Ascending aorta (tissue), 2 donors: ENCODE results near the gene NOTUM. TPM values are rescaled to one million over a fixed set of nuclear protein-coding genes. Genes with fewer than 3 reads are reported as not detected.

Experiments used
- DNase-seq, 2 donors: peaks; one replicate each; pipeline ENCODE4 v3.0.0-alpha.2; 2019; ENCODE audit warnings: low spot score in 2 of 2
- H3K27ac ChIP-seq, 2 donors: fragments of 200-600 bp; sonication (generic); one replicate each; pipeline ENCODE4 v1.5.1; 2016 to 2017; ENCODE audit warnings: mild to moderate bottlenecking in 1 of 2
- H3K27me3 ChIP-seq: fragments of 200-600 bp; sonication (generic); one replicate; pipeline ENCODE4 v1.5.1; 2017
- H3K36me3 ChIP-seq, 2 donors: fragments of 200-600 bp; sonication (generic); one replicate each; pipeline ENCODE4 v1.5.1; 2016
- H3K4me1 ChIP-seq, 2 donors: fragments of 200-600 bp; sonication (generic); one replicate each; pipeline ENCODE4 v1.5.1; 2016 to 2017; ENCODE audit warnings: mild to moderate bottlenecking in 1 of 2
- H3K4me3 ChIP-seq, 2 donors: fragments of 200-600 bp; sonication (generic); one replicate each; pipeline ENCODE4 v1.5.1; 2016 to 2017; ENCODE audit warnings: mild to moderate bottlenecking in 1 of 2
- H3K9me3 ChIP-seq, 2 donors: fragments of 200-600 bp; sonication (generic); one replicate each; pipeline ENCODE4 v1.5.1; 2016
- CTCF ChIP-seq, 3 experiments: fragments of 200-600 bp in 2 of 3; fragments of 450-650 bp in 1 of 3; sonication (generic) in 2 of 3; IDR thresholded peaks; one replicate each; pipeline ENCODE4 v1.5.1; 2016 to 2019; ENCODE audit warnings: antibody characterized with exemption in 3 of 3, mild to moderate bottlenecking in 1 of 3, moderate library complexity in 1 of 3
- intact Hi-C: fragments of 100-400 bp; cut with DNase I; formaldehyde crosslinking; loops from one replicate; pipeline ENCODE4 v1.15.1; 2023
- total RNA-seq: library from RNA; depleted of rRNA; stranded (reverse); fragments of >200 nt; gene quantifications from one replicate; pipeline ENCODE4 v1.1.0, GENCODE V29; 2016

Gene NOTUM
- total RNA-seq, 1 donor from 2014 or later = not detected

GRCh38 chr17:81977211-81977808, 16.3 kb upstream of the NOTUM start, which contains the start of gene ASPSCR1:
TSS of gene ASPSCR1 (plus strand) at chr17:81977629. CDS start at chr17:81977647, 18 bp downstream.
- Histone ChIP-seq H3K9me3 (peaks cover 0 to 7% of the 10 kb centered on the region in 2 donors), H3K27ac (peak within 1 kb of the TSS; percentile 79 to 95), H3K27me3 (no peaks in the 10 kb centered on the region), H3K36me3 (peaks cover 0 to 8% of the 10 kb centered on the region in 2 donors), H3K4me3 (peak within 1 kb of the TSS; percentile 74 to 84), H3K4me1 (peaks cover 4 to 11% of the 10 kb centered on the region in 2 donors)
- TF ChIP-seq CTCF (IDR thresholded peaks at IDR 0.05) = peak in 1 of 3 experiments; percentile 18
- intact Hi-C loops = loop anchor here (1.0 kb wide), 3 partner anchors 26 to 50 kb away; partner anchors contain the start of genes LRRC45 and MAFG
- peak; percentile 54 to 93 for DNase-seq

GRCh38 chr17:81976332-81977210, 15.6 kb upstream of the NOTUM start:
- no peak for TF ChIP-seq CTCF (IDR thresholded peaks at IDR 0.05)
- Histone ChIP-seq H3K4me3 (peak overlapping the region; percentile 74 to 84), H3K4me1 (peaks cover 4 to 11% of the 10 kb centered on the region in 2 donors), H3K36me3 (peaks cover 0 to 8% of the 10 kb centered on the region in 2 donors), H3K27me3 (no peaks in the 10 kb centered on the region), H3K9me3 (peaks cover 0 to 7% of the 10 kb centered on the region in 2 donors), H3K27ac (peak overlapping the region; percentile 79 to 95)
- DNase-seq = no peak
- intact Hi-C loops = loop anchor here (1.0 kb wide), 3 partner anchors 27 to 49 kb away; partner anchors contain the start of genes LRRC45 and MAFG

DNA sequence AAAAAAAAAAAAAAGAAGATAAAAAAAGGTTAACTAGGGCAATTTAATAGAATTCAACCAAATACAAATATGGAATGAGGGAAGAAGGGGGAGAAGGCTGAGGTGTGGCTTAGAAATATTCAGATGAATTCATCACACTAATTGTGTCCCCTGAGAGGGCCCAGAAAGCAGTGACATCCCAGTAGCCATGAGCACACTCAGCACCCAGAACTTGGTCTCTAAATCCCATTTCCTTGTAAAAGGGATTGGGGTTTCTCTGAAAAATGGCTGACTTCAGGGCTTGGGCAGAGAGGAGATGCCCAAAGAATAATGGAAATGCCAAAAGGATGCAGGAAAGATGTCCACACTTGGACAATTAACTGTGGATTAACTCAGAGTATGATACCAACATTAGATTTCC, 12.4 kb upstream of the NOTUM start:
- Histone ChIP-seq H3K27me3 (no peaks in the 10 kb centered on the region), H3K27ac (no peak overlapping the region), H3K4me1 (peaks cover 2 to 7% of the 10 kb centered on the region in 2 donors), H3K9me3 (peaks cover 0 to 7% of the 10 kb centered on the region in 2 donors), H3K36me3 (no peaks in the 10 kb centered on the region), H3K4me3 (no peak overlapping the region)
- intact Hi-C loops = no loop called here
- no peak for TF ChIP-seq CTCF (IDR thresholded peaks at IDR 0.05)
- no peak for DNase-seq

DNA sequence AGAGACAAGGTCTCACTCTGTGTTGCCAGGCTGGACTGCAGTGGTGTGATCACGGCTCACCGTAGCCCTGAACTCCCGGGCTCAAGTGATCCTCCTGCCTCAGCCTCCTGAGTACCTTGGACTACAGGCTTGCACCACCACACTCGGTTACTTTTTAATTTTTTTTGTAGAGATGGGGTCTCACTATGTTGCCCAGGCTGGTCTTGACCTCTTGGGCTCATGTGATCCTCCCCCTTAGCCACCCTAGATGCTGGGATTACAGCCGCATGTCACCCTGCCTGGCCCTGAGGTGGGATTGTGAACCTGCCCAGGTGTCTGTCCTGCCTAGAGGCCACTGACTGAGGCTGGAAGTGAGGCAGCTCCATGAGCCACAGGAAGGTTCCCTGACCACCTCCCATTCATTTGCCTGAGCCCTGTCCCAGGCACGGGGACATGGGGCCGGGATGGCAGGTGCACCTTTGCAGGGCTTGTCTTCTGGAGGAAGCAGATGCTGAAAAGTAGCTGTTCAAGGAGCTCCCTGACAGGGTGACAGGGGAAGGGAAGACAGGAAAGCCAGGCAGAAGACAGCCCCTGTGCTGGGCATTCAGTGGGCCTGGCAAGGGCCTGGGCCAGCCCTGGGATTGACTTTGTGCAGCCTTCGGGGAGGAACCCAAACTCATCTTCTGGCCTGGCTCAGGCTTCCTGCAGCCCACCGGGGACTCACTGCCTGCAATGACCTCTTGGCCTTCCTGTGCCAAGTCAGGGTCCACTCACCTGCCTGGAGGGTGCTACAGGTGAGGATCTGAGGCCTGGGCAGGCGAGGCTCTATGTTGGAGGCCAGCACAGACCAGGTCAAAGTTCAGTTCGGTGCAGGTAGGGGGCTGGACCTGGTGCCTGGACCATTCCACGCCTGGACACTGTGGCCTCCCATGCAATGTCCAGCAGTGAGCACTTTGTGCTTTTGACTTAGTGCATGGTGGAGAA, 8.1 kb upstream of the NOTUM start:
- Histone ChIP-seq H3K27ac (no peak overlapping the region), H3K9me3 (peaks cover 0 to 7% of the 10 kb centered on the region in 2 donors), H3K4me3 (no peak overlapping the region), H3K4me1 (peaks cover 6 to 8% of the 10 kb centered on the region in 2 donors), H3K27me3 (no peaks in the 10 kb centered on the region), H3K36me3 (no peaks in the 10 kb centered on the region)
- intact Hi-C loops = no loop called here
- no peak for TF ChIP-seq CTCF (IDR thresholded peaks at IDR 0.05)
- DNase-seq = no peak

DNA sequence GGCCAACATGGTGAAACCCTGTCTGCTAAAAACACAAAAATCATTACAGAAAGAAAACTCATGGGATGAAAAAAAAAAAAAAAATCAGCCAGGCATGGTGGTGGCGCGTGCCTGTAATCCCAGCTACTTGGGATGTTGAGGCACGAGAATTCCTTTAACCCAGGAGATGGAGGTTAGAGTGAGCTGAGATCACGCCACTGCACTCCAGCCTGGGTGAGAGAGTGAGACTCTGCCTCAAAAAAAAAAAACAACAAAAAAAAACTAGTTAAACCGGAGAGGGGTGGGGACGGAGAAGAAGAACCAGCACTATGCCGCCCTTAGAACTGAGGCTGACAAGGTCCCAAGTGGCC, 7.4 kb upstream of the NOTUM start:
- TF ChIP-seq CTCF (IDR thresholded peaks at IDR 0.05) = no peak
- Histone ChIP-seq H3K4me3 (peak overlapping the region; percentile 26 to 44), H3K36me3 (no peaks in the 10 kb centered on the region), H3K4me1 (peaks cover 6 to 8% of the 10 kb centered on the region in 2 donors), H3K27me3 (no peaks in the 10 kb centered on the region), H3K9me3 (peaks cover 0 to 1% of the 10 kb centered on the region in 2 donors), H3K27ac (no peak overlapping the region)
- intact Hi-C loops = no loop called here
- DNase-seq = no peak
